HS-5 (cell line): ENCODE measurements around the gene NHERF1.

Experiments
- DNase-seq: peaks from one replicate; pipeline ENCODE4 v3.0.0-alpha.2; 2012; ENCODE audit warnings: low read depth

NHERF1 gene

GRCh38 chr17:74749279-74750038 is 1.0 kb downstream of the NHERF1 start:
- no peak for DNase-seq

GRCh38 chr17:74750039-74750326 is 1.6 kb downstream of the NHERF1 start:
- no peak for DNase-seq

GRCh38 chr17:74750327-74751069 is 2.1 kb downstream of the NHERF1 start:
- no peak for DNase-seq

- no peak for DNase-seq
These were observed 4.0 kb downstream of the NHERF1 start for GRCh38 chr17:74752415-74752814.

- DNase-seq = no peak
These were observed 4.5 kb downstream of the NHERF1 start for GRCh38 chr17:74752822-74753401.

GRCh38 chr17:74754832-74755231 is 6.4 kb downstream of the NHERF1 start:
- DNase-seq = no peak

GRCh38 chr17:74755533-74755932 is 7.1 kb downstream of the NHERF1 start:
- no peak for DNase-seq

- DNase-seq = no peak
These were observed 8.5 kb downstream of the NHERF1 start for GRCh38 chr17:74756891-74757290.

GRCh38 chr17:74757502-74757901 is 9.1 kb downstream of the NHERF1 start:
- DNase-seq = no peak

GRCh38 chr17:74757931-74758847 is 9.8 kb downstream of the NHERF1 start:
- DNase-seq = no peak

GRCh38 chr17:74758848-74759168 is 10.4 kb downstream of the NHERF1 start:
- no peak for DNase-seq

- DNase-seq = no peak
These were observed 10.9 kb downstream of the NHERF1 start for GRCh38 chr17:74759243-74759801.

GRCh38 chr17:74759941-74760340 is 11.5 kb downstream of the NHERF1 start:
- DNase-seq = no peak

GRCh38 chr17:74760404-74761105 is 12.1 kb downstream of the NHERF1 start:
- DNase-seq = no peak

- DNase-seq = no peak
These were observed 13.0 kb downstream of the NHERF1 start for GRCh38 chr17:74761419-74761818.

GRCh38 chr17:74761931-74762330 is 13.5 kb downstream of the NHERF1 start:
- DNase-seq = no peak

GRCh38 chr17:74763565-74764387 is 15.3 kb downstream of the NHERF1 start:
- DNase-seq = no peak

GRCh38 chr17:74764751-74765286 is 16.4 kb downstream of the NHERF1 start:
- DNase-seq = no peak

GRCh38 chr17:74766413-74766812 is 18.0 kb downstream of the NHERF1 start:
- DNase-seq = no peak

GRCh38 chr17:74767111-74767516 is 18.7 kb downstream of the NHERF1 start:
- no peak for DNase-seq
